T follicular helper cell (primary cell): Measurements from ENCODE around the gene IMPA2.
"Not testable (repeated sequence)": the region's sequence is repeated elsewhere in the genome, so short reads cannot be mapped to it uniquely, and the experiment has no call there.

Source experiments
- DNase-seq: peaks from one replicate; pipeline ENCODE4 v3.0.0-alpha.2; 2020; ENCODE audit warnings: low read depth

IMPA2 gene

GRCh38 chr18:12048010-12048826 is 66.9 kb downstream of the IMPA2 start:
- no peak for DNase-seq

GRCh38 chr18:12048827-12049175 is 67.5 kb downstream of the IMPA2 start:
- no peak for DNase-seq

GRCh38 chr18:12049978-12050811 is 68.9 kb downstream of the IMPA2 start:
- no peak for DNase-seq

GRCh38 chr18:12052866-12053265 is 71.6 kb downstream of the IMPA2 start:
- no peak for DNase-seq

GRCh38 chr18:12053289-12053688 is 72.0 kb downstream of the IMPA2 start:
- DNase-seq: no peak

- DNase-seq: no peak
Observed at GRCh38 chr18:12056034-12056883, 75.0 kb downstream of the IMPA2 start.

GRCh38 chr18:12056884-12057402 is 75.6 kb downstream of the IMPA2 start:
- DNase-seq: no peak

- no peak for DNase-seq
Observed at GRCh38 chr18:12057419-12058039, 76.2 kb downstream of the IMPA2 start.

- no peak for DNase-seq
Observed at GRCh38 chr18:12059334-12060181, 78.3 kb downstream of the IMPA2 start.

GRCh38 chr18:12060182-12060870 is 79.0 kb downstream of the IMPA2 start:
- DNase-seq: no peak

- no peak for DNase-seq
Observed at GRCh38 chr18:12061685-12062084, 80.4 kb downstream of the IMPA2 start.

GRCh38 chr18:12062974-12063373 is 81.7 kb downstream of the IMPA2 start:
- DNase-seq: no peak

GRCh38 chr18:12064086-12064763 is 82.9 kb downstream of the IMPA2 start:
- no peak for DNase-seq

- no peak for DNase-seq
Observed at GRCh38 chr18:12065397-12065796, 84.1 kb downstream of the IMPA2 start.

- DNase-seq: no peak
Observed at GRCh38 chr18:12066910-12067511, 85.7 kb downstream of the IMPA2 start.

GRCh38 chr18:12067671-12068070 is 86.4 kb downstream of the IMPA2 start:
- DNase-seq: no peak

GRCh38 chr18:12068316-12068949 is 87.1 kb downstream of the IMPA2 start:
- DNase-seq: not testable (repeated sequence)

- no peak for DNase-seq
Observed at GRCh38 chr18:12068950-12069320, 87.6 kb downstream of the IMPA2 start.

GRCh38 chr18:12071066-12071465 is 89.8 kb downstream of the IMPA2 start:
- DNase-seq: not testable (repeated sequence)
